ENCODE results near the gene BTBD6.

The BTBD6 gene

DNA sequence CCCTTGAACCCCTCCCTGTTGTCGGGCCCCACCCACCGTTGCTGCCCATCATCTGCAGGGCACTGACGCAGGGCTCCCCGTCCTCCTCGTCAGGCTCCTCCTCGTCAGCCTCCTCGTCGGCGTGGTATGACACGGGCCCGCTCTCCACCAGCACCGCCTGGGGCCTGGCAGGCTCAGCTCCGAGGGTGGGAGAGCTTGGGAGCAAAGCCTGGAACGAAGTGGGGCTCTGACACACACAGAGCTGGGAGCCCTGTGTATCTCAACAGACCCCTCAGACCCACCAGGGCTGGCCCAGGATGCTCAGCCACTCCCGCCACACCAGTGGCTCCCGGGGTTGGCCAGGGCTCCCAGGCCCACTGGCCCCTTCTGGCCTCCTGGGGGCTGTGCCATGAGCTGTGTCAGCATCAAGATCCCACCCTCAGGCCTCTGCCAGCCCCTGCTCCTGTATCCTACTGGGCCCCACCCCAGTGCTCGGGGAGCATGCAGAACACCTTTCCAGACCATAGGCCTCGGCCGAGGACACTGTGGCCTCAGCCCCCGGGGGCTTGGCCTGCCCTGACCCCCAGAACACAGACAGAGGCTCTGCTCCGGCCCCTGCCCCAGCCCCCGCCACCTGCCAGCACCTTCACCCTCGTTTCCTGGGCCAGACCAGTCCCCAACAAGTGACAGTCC, 37.1 kb upstream of the BTBD6 start:
- no peak for DNase-seq (ENCODE audit: low spot score)

- DNase-seq (ENCODE audit: low spot score) = no peak
Observed at GRCh38 chr14:105211758-105212089, 36.6 kb upstream of the BTBD6 start.

DNA sequence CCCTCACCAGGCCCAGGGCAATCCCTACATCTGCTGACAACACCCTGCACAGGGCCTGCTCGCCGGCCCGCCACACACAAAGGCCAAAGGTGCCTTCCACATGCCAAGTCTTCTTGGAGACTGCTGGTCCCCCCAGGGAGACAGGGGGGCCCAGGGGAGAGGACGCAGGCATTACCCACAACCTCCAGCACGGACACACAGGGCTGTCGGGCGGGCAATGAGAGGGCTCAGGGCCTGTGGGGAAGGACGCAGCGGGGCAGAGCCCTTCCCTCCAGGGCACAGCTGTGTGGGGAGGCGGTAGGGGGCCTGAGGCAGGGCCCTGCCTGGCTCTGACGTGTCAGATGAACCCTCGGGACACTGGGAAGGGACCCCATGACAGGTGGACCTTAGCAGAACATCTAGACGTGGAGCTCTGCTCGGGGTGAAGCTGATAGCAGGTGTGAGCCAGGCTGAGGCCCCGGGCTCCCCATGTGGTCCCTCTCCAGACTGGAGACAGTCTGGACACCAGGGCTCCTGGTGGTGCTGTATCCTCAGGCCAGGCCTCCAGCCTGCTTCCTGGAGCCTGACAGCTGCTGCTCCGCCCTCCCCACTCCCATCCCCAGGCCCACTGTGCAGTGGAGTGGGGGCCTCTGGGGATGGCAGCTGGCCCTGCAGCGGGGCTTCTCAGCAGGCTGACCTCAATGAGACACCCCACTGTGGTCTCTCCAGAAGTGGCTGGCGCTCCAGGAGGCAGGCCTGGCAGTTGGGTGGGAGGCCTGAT, 35.6 kb upstream of the BTBD6 start:
- DNase-seq (ENCODE audit: low spot score) = no peak

DNA sequence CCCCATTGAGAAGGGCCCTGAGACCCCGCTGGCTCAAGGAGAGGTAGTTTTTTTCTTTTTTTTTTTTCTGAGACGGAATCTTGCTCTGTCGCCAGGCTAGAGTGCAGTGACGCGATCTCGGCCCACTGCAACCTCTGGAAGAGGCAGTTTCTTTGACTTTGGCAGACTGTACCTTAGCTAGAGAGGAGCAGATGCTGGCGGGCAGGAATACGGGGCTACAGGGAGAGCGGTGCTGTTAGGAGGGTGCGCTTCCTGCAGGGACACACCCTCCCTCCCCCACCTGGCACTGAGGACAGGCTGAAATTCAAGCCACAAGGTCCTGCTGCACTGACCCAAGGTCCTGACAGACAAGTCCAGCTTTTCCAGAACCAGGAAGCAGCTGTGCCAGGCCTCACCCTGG, 35.0 kb upstream of the BTBD6 start:
- DNase-seq (ENCODE audit: low spot score) = no peak

GRCh38 chr14:105214324-105214915, 33.9 kb upstream of the BTBD6 start:
- DNase-seq (ENCODE audit: low spot score) = no peak

DNA sequence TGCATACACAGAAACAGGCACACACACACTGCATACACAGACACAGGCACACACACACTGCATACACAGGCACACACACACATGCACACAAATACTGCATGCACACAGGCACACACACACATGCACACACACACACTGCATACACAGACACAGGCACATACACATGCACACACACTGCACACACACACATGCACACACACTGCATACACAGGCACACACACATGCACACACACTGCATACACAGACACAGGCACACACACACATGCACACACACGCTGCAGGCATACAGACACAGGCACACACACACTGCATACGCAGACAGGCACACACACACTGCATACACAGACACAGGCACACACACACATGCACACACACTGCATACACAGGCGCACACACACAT, 32.7 kb upstream of the BTBD6 start:
- no peak for DNase-seq (ENCODE audit: low spot score)

GRCh38 chr14:105216490-105217247, 31.7 kb upstream of the BTBD6 start:
- no peak for DNase-seq (ENCODE audit: low spot score)

- DNase-seq (ENCODE audit: low spot score) = no peak
Observed at GRCh38 chr14:105217774-105218173, 30.6 kb upstream of the BTBD6 start.

DNA sequence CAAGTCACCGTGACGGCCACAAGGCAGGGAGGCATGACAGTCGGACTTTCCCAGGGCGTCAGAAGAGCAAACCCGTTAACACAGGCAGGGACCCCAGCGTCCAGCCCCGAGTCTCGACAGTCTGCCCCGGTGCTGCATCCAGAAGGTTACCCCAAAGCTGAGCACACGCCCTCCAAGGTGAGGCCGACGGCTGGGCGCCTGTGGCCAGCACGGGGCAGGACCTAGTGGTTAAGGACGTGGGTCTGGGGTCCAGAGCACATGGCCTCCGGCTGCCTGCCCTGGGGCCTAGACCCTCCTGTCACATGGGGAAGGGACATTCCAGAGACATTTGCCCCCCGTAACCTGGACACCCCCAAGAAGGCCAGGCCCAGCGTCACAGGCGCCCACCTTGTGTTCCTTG, 29.7 kb upstream of the BTBD6 start:
- no peak for DNase-seq (ENCODE audit: low spot score)

- DNase-seq (ENCODE audit: low spot score) = no peak
Observed at GRCh38 chr14:105219043-105219612, 29.2 kb upstream of the BTBD6 start.

GRCh38 chr14:105219753-105220152, 28.6 kb upstream of the BTBD6 start:
- DNase-seq (ENCODE audit: low spot score) = no peak

DNA sequence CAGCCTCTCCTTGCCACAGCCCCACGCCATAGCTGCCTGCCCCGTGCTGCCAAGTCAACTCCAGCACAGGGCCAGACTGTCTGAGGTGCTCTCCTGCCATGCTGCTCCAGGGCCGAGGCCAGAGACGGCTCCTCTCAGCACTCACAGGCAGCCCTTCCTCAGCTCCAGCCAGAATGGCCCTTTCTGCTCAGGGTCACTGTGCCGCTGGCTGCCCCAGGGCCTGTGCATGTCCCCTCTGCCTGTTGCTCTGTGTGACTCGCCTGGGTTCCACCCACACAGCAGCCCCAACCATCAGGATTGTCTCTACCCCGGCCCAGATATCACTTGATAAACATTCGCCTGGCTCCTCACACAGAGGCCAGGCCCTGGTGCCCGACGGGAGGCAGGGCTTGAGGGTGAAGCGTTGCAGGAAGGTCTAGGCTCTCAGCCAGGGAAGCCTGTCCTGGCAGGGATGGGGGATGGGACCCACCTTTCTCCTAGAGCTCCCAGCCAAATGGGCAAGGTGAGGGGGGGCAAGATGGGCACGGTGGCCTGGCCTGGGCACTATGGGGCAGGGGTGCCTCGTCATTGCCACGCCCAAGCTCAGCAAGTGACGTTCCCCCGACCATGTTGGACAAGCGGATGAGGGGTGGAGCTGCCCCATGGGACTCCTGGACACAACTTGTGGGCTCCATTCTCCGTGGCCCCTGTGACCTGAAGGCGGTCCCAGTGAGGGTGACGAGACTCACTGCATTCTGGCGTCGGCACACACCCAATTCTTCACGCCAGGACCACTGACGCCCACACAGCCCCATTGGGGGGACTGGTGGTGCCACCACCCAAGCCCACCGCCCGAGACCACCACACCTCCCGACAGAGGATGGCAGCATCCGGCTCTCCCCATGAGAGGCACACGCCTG, 27.4 kb upstream of the BTBD6 start:
- DNase-seq (ENCODE audit: low spot score) = no peak

DNA sequence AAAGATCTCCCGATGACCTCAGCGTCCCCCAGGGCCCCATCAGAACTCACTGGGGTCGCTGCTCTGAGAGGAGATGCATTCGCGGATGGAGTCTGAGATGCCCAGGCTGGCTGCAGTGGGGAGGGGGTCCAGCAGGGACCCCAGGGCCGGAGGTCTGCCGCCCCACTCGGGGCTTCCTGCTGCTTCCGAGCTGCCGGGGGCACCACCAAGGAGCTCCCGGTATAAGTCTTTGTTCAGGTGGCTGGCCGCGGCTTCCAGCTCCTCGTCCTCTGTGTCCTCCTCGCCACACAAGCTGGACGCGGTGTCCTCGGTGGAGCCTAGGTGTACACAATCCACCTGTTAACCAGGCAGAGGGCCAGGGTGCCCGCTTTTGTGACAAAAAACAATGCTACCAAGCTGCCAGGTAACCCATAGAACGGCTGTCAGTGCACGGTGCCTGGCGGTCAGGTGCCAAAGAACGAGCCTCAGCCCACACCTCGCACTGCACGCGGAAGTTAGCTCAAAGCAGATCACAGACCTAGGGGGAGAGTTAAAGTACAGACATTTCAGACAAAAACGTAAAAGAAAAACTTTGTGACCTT, 26.6 kb upstream of the BTBD6 start:
- DNase-seq (ENCODE audit: low spot score) = no peak

GRCh38 chr14:105223260-105223659, 25.1 kb upstream of the BTBD6 start:
- DNase-seq (ENCODE audit: low spot score) = no peak

GRCh38 chr14:105223770-105224544, 24.4 kb upstream of the BTBD6 start:
- no peak for DNase-seq (ENCODE audit: low spot score)

- no peak for DNase-seq (ENCODE audit: low spot score)
Observed at GRCh38 chr14:105224845-105225570, 23.3 kb upstream of the BTBD6 start.

GRCh38 chr14:105226198-105226597, 22.1 kb upstream of the BTBD6 start:
- no peak for DNase-seq (ENCODE audit: low spot score)

GRCh38 chr14:105227346-105227745, 21.0 kb upstream of the BTBD6 start:
- DNase-seq (ENCODE audit: low spot score) = no peak

- no peak for DNase-seq (ENCODE audit: low spot score)
Observed at GRCh38 chr14:105228562-105228961, 19.8 kb upstream of the BTBD6 start.
